Left lobe of liver (tissue), 2 donors: ENCODE results near the gene RSAD2. TPM values are rescaled to one million over a fixed set of nuclear protein-coding genes. Genes with fewer than 3 reads are reported as not detected.
"Not testable (repeated sequence)": the region's sequence is repeated elsewhere in the genome, so short reads cannot be mapped to it uniquely, and the experiment has no call there.

ENCODE experiments used
- ATAC-seq: fragments of 200-7000 bp; cut with Tn5 transposase; one replicate; pipeline ENCODE4 v1.9.1; 2020; ENCODE audit warnings: mild to moderate bottlenecking, moderate library complexity
- DNase-seq: peaks from one replicate; pipeline ENCODE4 v3.0.0-alpha.2; 2020; ENCODE audit warnings: low spot score
- total RNA-seq: library from RNA; stranded (reverse); gene quantifications from one replicate; pipeline ENCODE4 v1.2.1, GENCODE V29; 2021
- donor health status: DM: no; HTN: no; CAD: no; lungs with moderate emphysema.
- donor health status: DM: no; HTN: yes; CAD: no.

RSAD2 gene, protein sequence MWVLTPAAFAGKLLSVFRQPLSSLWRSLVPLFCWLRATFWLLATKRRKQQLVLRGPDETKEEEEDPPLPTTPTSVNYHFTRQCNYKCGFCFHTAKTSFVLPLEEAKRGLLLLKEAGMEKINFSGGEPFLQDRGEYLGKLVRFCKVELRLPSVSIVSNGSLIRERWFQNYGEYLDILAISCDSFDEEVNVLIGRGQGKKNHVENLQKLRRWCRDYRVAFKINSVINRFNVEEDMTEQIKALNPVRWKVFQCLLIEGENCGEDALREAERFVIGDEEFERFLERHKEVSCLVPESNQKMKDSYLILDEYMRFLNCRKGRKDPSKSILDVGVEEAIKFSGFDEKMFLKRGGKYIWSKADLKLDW
- 1.6 TPM for total RNA-seq

DNA sequence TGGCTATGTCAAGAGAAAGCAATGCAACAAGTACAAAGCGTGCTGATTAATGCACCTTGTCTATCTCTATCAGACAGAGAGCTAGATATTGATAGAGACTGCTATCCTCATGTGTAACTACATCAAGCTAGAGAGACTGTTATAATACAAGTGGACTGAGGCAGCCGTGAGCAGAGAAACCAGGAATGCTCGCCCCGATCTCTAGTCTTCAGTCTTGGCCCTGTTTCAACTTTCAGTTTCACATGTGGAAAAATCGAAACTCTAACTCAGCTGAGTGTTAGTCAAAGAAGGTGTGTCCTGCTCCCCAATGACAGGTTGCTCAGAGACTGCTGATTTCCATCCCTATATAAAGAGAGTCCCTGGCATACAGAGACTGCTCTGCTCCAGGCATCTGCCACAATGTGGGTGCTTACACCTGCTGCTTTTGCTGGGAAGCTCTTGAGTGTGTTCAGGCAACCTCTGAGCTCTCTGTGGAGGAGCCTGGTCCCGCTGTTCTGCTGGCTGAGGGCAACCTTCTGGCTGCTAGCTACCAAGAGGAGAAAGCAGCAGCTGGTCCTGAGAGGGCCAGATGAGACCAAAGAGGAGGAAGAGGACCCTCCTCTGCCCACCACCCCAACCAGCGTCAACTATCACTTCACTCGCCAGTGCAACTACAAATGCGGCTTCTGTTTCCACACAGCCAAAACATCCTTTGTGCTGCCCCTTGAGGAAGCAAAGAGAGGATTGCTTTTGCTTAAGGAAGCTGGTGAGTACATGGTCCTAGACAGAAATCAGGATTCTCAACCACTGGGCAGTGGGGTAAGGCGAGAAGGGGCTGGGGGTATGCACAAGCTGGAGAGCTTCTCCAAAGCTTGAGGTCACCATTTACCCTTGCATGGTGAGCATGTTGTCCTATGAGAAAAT lies at the start of gene RSAD2:
RSAD2 (plus strand) TSS at position 376 of the 903 bp plus-strand sequence; CDS start at position 400, 24 bp downstream.
- DNase-seq = peak; percentile 59
- peak; percentile 97 for ATAC-seq

DNA sequence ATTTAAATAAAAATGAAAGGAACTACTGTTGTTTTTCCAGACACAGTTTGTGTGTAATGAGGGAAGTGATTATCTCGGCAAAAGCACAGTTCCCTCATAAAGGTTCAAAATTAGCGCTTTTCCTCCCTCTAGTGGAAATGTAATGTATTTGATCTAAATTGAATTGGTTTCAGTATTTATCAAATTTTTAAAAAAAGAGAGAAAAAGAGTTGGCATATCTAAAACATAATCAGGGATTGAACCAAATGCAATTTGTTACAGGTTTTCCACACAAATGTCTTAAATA lies 49.3 kb upstream of the RSAD2 start:
- peak; percentile 69 for ATAC-seq

DNA sequence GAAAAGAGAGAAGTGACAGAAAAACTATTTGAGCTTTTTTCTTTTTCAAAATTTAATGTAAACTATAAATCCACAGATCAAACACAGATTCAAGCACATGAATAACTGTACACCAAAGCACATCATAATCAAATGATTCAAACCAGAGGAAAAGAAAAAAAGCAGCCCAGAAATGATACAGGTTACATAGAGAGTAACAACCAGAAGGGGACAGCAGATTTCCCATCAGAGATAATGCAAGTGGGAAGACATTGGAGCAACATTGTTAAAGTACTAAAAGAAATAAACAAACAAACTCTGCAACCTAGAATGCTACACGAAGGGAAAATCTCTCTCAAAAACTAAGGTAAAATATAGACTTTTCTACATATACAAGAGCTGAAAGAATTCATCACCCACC lies 46.3 kb upstream of the RSAD2 start:
- ATAC-seq = no peak
- DNase-seq = no peak

More for the DNA sequence above, 49.3 kb upstream of the RSAD2 start:
- DNase-seq = no peak

DNA sequence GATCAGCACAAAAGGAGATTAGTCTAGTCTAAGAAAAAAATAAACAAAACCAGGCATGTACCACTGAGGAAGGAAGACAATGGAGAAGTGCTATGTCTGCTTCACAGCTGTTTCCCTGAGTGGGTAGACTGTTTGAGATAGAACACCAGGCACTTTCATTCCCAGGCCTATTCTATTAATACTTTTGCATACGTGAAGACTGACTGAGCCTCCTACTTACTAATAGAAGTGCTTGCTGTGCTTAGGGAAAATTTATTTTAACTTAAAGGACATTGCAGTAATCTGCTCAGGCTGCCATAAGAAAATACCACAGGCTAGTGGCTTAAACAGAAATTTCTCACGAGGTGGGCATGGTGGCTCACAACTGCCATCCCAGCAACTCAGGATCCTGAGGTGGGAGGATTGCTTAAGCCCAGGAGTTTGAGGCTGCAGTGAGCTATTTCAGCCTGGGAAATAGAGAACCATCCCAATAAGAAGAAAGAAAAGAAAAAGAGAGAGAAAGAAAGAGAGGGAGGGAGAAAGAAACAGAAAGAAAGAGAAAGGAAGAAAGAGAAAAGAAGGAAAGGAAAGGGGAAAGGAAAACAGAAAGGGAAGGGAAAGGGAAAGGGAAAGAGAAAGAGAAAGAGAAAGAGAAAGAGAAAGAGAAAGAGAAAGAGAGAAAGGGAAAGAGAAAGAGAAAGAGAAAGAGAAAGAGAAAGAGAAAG lies 44.8 kb upstream of the RSAD2 start:
- DNase-seq (no peak), ATAC-seq (no peak)

DNA sequence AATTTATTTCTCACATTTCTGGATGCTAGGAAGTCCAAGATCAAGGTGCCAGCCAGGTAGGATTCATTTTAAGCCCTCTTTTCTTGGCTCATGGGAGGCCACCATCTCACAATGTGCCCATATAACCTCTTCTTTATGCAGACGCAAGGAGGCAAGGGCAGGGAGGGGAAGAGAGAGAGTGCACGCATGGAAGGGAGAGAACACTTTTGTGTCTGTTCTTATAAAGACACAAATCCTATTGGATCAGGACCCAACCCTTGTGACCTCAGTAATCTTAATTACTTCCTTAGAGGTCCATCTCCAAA lies 44.3 kb upstream of the RSAD2 start:
- ATAC-seq = no peak
- no peak for DNase-seq

DNA sequence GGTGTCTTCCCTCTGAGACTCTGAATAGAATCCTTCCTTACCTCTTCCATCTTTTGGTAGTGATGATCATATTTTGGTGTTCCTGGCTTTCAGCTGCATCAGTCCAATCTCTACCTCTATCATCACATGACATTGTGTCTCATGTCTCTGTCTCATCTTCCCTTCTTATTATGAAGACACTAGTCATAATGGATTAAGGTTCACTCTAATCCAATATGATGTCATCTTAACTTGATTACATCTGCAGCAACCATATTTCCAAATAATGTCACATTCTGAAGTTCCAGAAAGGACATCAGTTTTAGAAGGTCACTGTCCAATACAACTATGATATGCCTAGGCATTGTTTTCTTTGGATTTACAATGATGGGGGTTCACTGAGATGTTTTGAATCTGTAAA lies 43.4 kb upstream of the RSAD2 start:
- no peak for DNase-seq
- no peak for ATAC-seq

DNA sequence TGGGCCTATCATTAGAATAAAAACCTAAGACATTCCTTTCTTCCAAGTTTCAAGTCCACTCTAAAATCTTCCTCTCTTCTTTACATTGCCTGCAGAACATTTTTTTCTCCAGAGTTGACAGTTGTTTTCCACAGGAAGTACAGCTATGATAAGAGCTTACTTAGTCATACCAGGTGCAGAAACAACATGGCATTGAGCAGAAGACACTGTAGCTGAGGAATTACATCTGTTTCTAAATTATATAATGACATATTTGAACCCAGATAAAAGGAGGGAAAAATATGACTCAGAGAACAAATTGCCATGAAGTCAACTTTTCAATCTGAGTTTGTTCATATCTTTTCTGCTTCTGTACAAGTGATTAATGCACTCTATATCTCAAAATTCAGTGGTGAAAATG lies 42.1 kb upstream of the RSAD2 start:
- DNase-seq (no peak), ATAC-seq (no peak)

DNA sequence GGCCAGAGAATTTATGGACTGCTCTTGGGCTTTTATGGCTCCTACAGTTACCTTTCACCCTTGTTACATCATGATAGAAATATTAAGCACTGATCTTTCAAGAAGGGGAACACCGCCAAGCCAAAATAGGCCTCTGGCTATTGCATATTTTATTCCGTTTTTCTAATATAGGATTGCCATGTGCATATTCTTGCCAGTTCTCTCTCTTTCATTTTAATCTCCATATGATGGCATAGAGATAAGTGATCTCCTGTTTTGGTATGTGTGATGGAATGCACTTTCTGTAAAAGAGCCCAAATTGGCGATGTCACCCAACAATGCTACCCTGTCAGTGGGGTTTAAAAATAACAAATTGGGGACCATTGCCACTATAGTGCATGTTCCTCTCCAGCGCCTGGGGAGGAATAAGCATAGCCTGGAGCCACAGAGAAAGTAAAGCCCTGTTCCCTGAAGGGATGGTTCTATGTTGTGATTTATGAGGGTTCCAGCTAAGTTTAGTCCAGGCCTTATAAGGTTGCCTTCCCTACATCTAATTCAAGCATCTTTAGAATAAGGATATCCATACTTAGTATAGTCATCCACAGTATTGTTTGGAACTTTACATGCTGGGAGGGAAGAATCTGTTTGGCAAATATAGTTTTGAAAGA lies 38.8 kb upstream of the RSAD2 start:
- DNase-seq = no peak
- ATAC-seq = no peak

DNA sequence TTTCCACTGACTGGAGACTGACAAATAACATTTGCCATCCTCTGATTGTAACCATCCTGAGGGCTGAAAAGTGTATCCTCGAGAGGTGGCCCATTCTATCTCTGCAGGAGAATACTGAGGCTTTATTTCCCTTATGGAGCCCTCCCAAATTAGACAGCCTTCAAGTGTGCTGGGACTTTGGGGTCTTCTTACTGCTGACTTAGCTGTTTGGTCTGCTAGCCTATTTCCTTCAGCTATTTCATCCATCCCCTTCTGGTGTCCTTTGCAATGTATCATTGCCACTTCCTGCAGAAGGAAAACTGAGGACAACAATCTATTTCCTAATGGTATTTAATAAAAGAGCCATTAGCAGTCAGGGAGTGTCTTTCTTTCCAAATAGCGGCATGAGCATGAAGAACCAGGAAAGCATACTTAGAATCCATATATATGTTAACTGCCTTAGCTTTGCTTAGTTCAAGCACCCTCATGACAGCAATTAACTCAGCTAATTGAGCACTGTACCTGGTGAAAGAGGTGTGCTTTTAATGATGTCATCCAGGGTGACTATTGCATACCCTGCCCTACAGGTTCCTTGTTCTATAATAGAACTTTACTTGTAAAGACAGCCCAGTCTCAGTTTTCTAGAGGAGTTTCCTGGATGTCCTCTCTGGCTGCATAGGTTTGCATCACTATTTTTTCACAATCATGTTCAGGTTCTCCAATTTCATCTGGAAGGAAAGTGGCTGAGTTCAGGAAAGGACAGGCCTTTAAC lies 35.9 kb upstream of the RSAD2 start:
- ATAC-seq (no peak), DNase-seq (no peak)

DNA sequence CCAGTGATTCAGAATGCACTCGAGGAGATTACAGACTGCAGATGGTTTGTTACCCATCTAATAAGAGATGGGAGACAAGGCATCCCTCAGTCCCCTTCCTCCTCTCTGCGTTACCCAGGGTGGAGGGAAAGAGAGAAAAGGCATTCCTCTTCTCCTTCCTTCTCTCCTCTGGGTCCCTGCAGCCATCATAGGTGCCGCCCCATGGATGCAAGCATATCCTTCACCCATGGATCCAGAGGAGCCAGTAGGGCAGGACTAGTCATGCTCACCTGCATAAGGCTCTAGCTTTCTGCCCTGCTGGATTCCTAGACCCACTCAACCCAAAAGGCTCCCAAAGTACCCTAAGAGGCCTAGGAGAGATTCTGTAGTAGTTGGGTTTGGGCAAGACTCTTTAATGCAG lies 32.3 kb upstream of the RSAD2 start:
- DNase-seq (no peak), ATAC-seq (peak; percentile 46)

DNA sequence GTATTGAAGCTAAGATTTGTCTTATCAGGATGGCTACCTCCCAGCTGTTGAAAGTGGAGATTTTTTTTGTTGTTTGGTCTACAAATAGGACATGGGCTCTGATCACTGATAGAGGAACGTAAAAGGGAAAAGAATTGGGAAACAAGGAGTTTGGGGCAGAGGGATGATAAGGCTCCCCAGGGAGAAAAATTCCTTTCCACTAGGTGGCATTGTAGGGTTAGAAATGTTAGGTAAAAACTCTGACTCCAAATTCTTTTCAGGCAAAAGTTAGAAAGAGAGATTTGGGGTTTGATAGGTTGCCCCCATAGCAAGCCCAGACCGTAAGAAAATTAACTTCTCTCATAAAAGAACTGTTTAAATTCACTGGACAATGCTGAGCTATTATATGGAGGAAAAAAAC lies 31.7 kb upstream of the RSAD2 start:
- DNase-seq = no peak
- no peak for ATAC-seq

DNA sequence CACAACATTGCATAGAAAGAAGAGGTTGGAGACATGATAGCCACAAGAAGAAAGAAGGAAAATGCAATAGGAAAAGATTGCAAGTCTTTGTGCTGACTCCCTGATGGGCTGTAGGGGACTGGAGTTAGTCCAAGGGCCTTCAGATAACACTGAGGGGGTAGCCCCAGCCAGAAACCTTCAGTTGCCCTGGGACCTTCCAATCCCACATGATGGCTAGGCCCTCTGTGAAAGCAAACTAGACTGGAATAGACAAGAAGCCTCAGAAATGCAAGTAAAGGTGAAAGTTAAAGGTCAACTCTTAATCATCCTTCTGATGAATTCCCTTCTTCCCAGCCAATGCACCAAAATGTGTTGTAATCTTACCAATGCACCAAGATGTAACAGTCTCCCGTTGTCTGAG lies 31.0 kb upstream of the RSAD2 start:
- DNase-seq = no peak
- ATAC-seq = no peak

DNA sequence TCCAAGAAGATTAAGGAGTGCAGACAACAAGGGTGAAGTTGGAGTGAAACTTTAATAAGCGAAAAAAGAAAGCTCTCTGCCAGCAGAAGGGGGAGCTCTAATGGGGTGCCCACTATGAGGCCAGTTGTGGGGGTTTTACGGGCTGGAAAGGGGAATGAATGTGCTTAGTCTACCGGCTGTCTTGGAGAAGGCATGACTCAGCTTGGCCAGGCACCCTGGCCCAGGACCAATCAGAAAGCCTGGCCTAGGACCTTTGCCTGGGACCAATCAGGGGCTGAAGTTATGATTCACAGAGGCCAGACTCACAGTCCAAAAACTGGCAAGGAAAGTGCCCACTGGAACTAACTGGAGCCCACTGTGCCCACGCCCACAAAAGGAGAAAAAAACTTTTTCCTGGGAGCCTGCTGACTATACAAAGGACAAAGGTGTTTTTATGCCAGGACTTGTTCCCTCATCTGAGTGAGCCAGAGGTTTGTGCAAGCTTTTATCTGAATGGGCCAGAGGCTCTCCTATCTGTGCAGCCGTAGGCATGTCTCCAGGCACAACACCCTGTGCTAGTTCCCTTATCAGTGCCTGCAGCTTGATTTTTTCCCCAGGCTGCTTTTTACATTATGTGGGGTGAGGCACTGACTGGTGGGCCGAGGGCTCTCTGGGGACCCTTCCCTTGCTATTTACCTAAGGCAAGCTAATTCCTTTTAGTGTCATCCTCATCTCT lies 30.5 kb upstream of the RSAD2 start:
- no peak for ATAC-seq

DNA sequence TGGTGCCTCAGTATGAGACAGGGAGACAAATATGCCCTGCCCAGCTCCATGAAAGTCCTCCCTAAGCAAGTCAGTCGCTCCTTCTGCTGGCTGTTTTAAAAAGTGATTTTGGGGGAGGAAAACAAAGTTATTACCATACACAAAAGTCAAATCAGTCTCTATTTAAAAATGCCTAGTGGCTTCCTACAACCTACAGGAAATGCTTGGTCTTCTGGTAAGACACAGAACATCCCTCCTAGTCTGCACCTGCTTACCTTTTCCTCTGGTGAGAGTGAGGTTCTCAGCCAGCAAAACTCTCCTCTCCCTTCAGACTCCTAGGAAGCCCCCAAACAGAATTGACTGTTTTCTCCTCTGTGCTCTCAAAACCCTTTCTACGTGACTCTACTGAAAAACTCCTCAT lies 25.4 kb upstream of the RSAD2 start:
- ATAC-seq = no peak

More for the DNA sequence above, 30.5 kb upstream of the RSAD2 start:
- no peak for DNase-seq

DNA sequence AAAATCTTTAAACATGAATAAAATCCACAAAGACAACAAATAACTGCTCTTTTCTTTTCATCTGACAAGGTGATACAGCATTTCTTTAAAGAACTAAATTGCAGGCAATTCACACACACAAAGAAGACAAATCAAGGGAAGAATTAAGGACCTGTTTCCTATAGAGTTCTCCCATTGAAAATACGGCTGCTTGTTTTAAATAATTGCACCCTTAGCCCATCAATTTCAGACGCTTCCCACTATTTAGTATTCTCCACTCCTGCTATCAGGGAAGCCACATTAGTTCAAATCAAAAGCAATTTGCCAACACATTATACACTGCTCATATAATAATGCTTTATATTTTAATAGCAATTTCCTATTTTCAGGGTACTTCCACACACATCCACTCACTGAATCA lies 23.2 kb upstream of the RSAD2 start:
- no peak for ATAC-seq
- DNase-seq = no peak

More for the DNA sequence above, 25.4 kb upstream of the RSAD2 start:
- DNase-seq = no peak

DNA sequence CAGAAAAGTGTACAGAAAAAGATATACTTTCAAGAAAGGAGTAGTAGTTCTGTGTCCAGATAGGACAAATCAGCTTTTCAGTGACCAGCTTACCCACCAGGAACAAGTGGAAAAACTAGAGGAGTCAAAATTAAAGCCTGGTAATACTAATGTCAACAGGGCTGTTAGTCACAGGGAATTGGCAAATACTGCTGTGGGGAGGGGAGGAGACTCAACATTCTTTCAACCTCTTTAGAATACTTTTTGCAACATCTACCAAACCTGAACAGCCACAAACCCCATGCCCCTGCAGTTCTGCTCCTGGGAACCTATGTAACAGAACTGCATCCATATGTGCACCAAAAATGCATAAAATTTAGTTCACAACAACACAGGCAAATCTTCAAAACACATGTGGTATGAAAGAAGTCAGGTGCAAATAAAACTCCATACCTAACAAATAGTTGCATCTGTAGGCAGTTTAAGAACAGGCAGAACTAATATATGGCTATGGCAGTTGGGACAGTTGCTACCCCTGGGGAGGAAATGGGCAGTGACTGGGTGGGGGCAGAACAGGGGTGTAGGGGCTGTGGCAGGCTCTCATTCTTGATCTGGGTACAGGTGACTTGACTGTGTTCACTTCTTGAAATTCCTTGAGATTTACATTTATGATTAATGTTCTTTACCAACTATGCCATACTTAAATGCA lies 21.6 kb upstream of the RSAD2 start:
- DNase-seq (no peak), ATAC-seq (no peak)

DNA sequence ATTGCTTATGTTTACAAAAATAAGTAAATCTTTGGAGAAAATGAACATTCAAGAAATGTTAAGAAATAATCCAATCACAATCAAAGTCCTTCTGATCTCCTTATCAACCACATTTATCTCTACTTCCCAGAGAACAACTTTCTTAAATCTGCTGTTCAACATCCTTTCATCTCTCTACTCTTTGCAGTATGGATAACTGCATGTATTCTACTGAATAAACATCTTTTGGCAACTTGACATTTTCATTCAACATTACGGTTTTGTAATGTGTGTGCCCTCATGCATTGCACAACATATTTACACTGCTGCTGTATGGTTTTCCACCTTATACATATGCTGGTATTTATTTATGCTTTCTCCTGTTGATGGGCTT lies 21.0 kb upstream of the RSAD2 start:
- ATAC-seq = no peak
- no peak for DNase-seq

DNA sequence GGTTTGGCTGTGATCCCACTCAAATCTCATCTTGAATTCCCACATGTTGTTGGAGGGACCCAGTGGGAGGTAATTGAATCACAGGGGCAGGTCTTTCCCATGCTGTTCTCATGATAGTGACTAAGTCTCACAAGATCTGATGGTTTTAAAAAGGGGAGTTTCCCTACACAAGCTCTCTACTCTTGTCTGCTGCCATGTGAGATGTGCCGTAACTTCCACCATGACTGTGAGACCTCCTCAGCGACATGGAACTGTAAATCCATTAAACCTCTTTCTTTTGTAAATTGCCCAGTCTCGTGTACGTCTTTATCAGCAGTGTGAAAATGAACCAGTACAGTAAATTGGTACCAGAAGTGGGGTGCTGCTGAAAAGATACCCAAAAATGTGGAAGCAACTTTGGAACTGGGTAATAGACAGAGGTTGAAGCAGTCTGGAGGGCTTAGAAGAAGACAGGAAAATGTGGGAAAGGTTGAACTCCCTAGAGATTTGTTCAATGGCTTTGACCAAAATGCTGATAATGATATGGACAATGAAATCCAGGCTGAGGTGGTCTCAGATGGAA lies 19.0 kb upstream of the RSAD2 start:
- ATAC-seq, DNase-seq: not testable (repeated sequence)

DNA sequence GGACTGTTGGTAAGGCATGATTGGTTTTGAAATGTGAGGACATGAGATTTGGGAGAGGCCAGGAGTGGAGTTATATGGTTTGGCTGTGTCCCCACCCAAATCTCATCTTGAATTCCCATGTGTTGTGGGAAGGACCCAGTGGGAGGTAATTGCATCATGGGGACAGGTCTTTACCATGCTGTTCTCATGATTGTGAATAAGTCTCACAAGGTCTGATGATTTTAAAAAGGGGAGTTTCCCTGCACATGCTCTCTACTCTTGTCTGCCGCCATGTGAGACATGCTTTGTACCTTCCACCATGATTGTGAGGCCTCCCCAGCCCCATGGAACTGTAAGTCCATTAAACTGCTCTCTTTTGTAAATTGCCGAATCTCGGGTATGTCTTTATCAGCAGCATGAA lies 17.3 kb upstream of the RSAD2 start:
- ATAC-seq (no peak), DNase-seq (no peak)
